HG02938 (cell line): ENCODE measurements around the gene ZDHHC11.
"Not testable (repeated sequence)": the region's sequence is repeated elsewhere in the genome, so short reads cannot be mapped to it uniquely, and the experiment has no call there.

Source experiments
- ATAC-seq: cut with Tn5 transposase; IDR thresholded peaks from one replicate; pipeline ENCODE4 v1.9.1; 2021; ENCODE audit warnings: mild to moderate bottlenecking, moderate library complexity; ENCODE audit not compliant: unreplicated experiment

Gene ZDHHC11

GRCh38 chr5:860506-861150 is 9.8 kb upstream of the ZDHHC11 start:
- no peak for ATAC-seq

- no peak for ATAC-seq
These were observed 9.1 kb upstream of the ZDHHC11 start for GRCh38 chr5:859798-860296.

GRCh38 chr5:859391-859790 is 8.6 kb upstream of the ZDHHC11 start:
- no peak for ATAC-seq

GRCh38 chr5:858726-859125 is 7.9 kb upstream of the ZDHHC11 start:
- no peak for ATAC-seq

GRCh38 chr5:856531-857425 is 6.0 kb upstream of the ZDHHC11 start:
- no peak for ATAC-seq

GRCh38 chr5:855771-856530 is 5.2 kb upstream of the ZDHHC11 start:
- ATAC-seq, result no peak

GRCh38 chr5:854966-855743 is 4.4 kb upstream of the ZDHHC11 start:
- ATAC-seq, result no peak

GRCh38 chr5:854217-854616 is 3.4 kb upstream of the ZDHHC11 start:
- no peak for ATAC-seq

GRCh38 chr5:853416-854090 is 2.8 kb upstream of the ZDHHC11 start:
- not testable (repeated sequence) for ATAC-seq

GRCh38 chr5:852431-853401 is 1.9 kb upstream of the ZDHHC11 start:
- ATAC-seq, result no peak

GRCh38 chr5:852018-852417 is 1.2 kb upstream of the ZDHHC11 start:
- no peak for ATAC-seq

GRCh38 chr5:851553-851952 is 767 bp upstream of the ZDHHC11 start:
- no peak for ATAC-seq

- no peak for ATAC-seq
These were observed 290 bp upstream of the ZDHHC11 start for GRCh38 chr5:851076-851475.

- no peak for ATAC-seq
These were observed 1.0 kb downstream of the ZDHHC11 start for GRCh38 chr5:849651-850301.

- ATAC-seq, result no peak
These were observed 2.1 kb downstream of the ZDHHC11 start for GRCh38 chr5:848671-849111.

- not testable (repeated sequence) for ATAC-seq
These were observed 3.0 kb downstream of the ZDHHC11 start for GRCh38 chr5:847736-848135.

- ATAC-seq, result not testable (repeated sequence)
These were observed 3.6 kb downstream of the ZDHHC11 start for GRCh38 chr5:847212-847611.

- ATAC-seq, result not testable (repeated sequence)
These were observed 4.1 kb downstream of the ZDHHC11 start for GRCh38 chr5:846602-847091.
